SHP77 (cell line): ENCODE data around the gene ART1.

Experiments used
- DNase-seq, 2 experiments: peaks; one replicate each; lab custom pipeline; 2025; lab: John Stamatoyannopoulos, UW

The ART1 gene

GRCh38 chr11:3666023-3666530 is 21.1 kb downstream of the ART1 start:
- DNase-seq = no peak

GRCh38 chr11:3667149-3668035 is 22.5 kb downstream of the ART1 start:
- no peak for DNase-seq

GRCh38 chr11:3669128-3669527 is 24.2 kb downstream of the ART1 start:
- no peak for DNase-seq

- DNase-seq = no peak
Observed at GRCh38 chr11:3669742-3670183, 24.8 kb downstream of the ART1 start.

- no peak for DNase-seq
Observed at GRCh38 chr11:3671334-3672254, 26.7 kb downstream of the ART1 start, which contains the start of gene CHRNA10. Gene CHRNA10, minus strand, starts transcription at chr11:3671384. Its CDS starts 72 bp downstream, at chr11:3671312.

- no peak for DNase-seq
Observed at GRCh38 chr11:3674189-3674588, 29.3 kb downstream of the ART1 start.

- no peak for DNase-seq
Observed at GRCh38 chr11:3675971-3676370, 31.0 kb downstream of the ART1 start.

GRCh38 chr11:3679077-3679476 is 34.1 kb downstream of the ART1 start:
- DNase-seq = no peak

- DNase-seq = no peak
Observed at GRCh38 chr11:3683039-3683438, 38.1 kb downstream of the ART1 start.

GRCh38 chr11:3684129-3684818 is 39.3 kb downstream of the ART1 start:
- DNase-seq = no peak

GRCh38 chr11:3684819-3685172 is 39.9 kb downstream of the ART1 start:
- DNase-seq = no peak

- no peak for DNase-seq
Observed at GRCh38 chr11:3685923-3686322, 41.0 kb downstream of the ART1 start.

GRCh38 chr11:3686751-3687150 is 41.8 kb downstream of the ART1 start:
- DNase-seq = no peak

GRCh38 chr11:3700410-3700809 is 55.5 kb downstream of the ART1 start:
- DNase-seq = no peak

GRCh38 chr11:3700910-3701309 is 56.0 kb downstream of the ART1 start:
- DNase-seq = no peak

GRCh38 chr11:3703383-3703782 is 58.5 kb downstream of the ART1 start:
- DNase-seq = no peak

- no peak for DNase-seq
Observed at GRCh38 chr11:3707176-3707575, 62.2 kb downstream of the ART1 start.

GRCh38 chr11:3709977-3710376 is 65.0 kb downstream of the ART1 start:
- no peak for DNase-seq

GRCh38 chr11:3710485-3711259 is 65.7 kb downstream of the ART1 start:
- no peak for DNase-seq

- DNase-seq = no peak
Observed at GRCh38 chr11:3712274-3712673, 67.3 kb downstream of the ART1 start.
